GM12878 (cell line): ENCODE results near the gene SLC25A48. TPM values are rescaled to one million over a fixed set of nuclear protein-coding genes. Genes with fewer than 3 reads are reported as not detected.

Experiments used
- ATAC-seq: fragments of 200-7000 bp; cut with Tn5 transposase; 3 replicates; pipeline ENCODE4 v1.9.1; 2020; ENCODE audit warnings: mild to moderate bottlenecking, moderate library complexity
- BruUV-seq: library from RNA; stranded (reverse); fragments of 400-500 nt; replicated peaks from 2 replicates; lab custom pipeline; 2021; lab: Mats Ljungman, UMichigan
- CTCF ChIA-PET: fragments of 300-600 bp; sonication (Branson Sonifier 250); formaldehyde crosslinking; extraction: SDS; loops from one replicate; lab custom pipeline; 2021; ENCODE audit warnings: inconsistent platforms; lab: Yijun Ruan, JAX
- POLR2A ChIA-PET: fragments of 350-600 bp; formaldehyde crosslinking; extraction: SDS; loops from one replicate; lab custom pipeline; 2021; ENCODE audit warnings: inconsistent platforms; lab: Charles Lee
- RAD21 ChIA-PET: fragments of 300-600 bp; sonication (Branson Sonifier 250); formaldehyde crosslinking; loops from one replicate; lab custom pipeline; 2023; ENCODE audit warnings: antibody characterized with exemption; ENCODE audit not compliant: unreplicated experiment; lab: Charles Lee
- SMC1A ChIA-PET: fragments of 300-600 bp; sonication (Branson Sonifier 250); formaldehyde crosslinking; loops from one replicate; lab custom pipeline; 2023; ENCODE audit not compliant: unreplicated experiment, uncharacterized antibody; lab: Charles Lee
- DNase-seq: peaks from one replicate; pipeline ENCODE4 v3.0.0-alpha.2; 2011; ENCODE audit warnings: low read depth, low spot score
- FAIRE-seq: peaks from 3 replicates; lab custom pipeline; 2011; peaks lifted over from hg19 to GRCh38; lab: Jason Lieb, UNC
- H2AFZ ChIP-seq: 2 replicates; pipeline ENCODE4 v1.6.0; 2011; ENCODE audit warnings: low read depth, low read length, control low read depth; ENCODE audit not compliant: control insufficient read depth
- H3K27ac ChIP-seq: 2 replicates; pipeline ENCODE4 v1.5.1; 2011; ENCODE audit warnings: control low read depth; ENCODE audit not compliant: control insufficient read depth, insufficient read depth
- H3K27me3 ChIP-seq, 2 experiments: replicated peaks in 1 of 2; 2 replicates each; pipeline versions ENCODE4 v1.6.0 to v1.6.1; 2011; ENCODE audit warnings: low read length in 1 of 2; ENCODE audit not compliant: control insufficient read depth in 2 of 2, insufficient read depth in 2 of 2
- H3K36me3 ChIP-seq, 2 experiments: 2 replicates each; pipeline ENCODE4 v1.5.1; 2011; ENCODE audit warnings: low read length in 1 of 2; ENCODE audit not compliant: control insufficient read depth in 2 of 2, insufficient read depth in 2 of 2
- H3K4me1 ChIP-seq: 2 replicates; pipeline ENCODE4 v1.6.1; 2011; ENCODE audit warnings: mild to moderate bottlenecking, low read length, moderate library complexity, mixed read lengths; ENCODE audit not compliant: control insufficient read depth, insufficient read depth
- H3K4me2 ChIP-seq: 2 replicates; pipeline ENCODE4 v1.6.0; 2011; ENCODE audit warnings: control low read depth; ENCODE audit not compliant: control insufficient read depth, insufficient read depth
- H3K4me3 ChIP-seq: fragments of 200-600 bp; sonication (generic); 2 replicates; pipeline ENCODE4 v1.5.1; 2016
- H3K79me2 ChIP-seq: 2 replicates; pipeline ENCODE4 v1.6.0; 2011; ENCODE audit warnings: low read length; ENCODE audit not compliant: control insufficient read depth, insufficient read depth
- H3K9ac ChIP-seq: 2 replicates; pipeline ENCODE4 v1.8.0; 2011; ENCODE audit warnings: low read length, control low read depth, mixed read lengths; ENCODE audit not compliant: control insufficient read depth, insufficient read depth
- H3K9me3 ChIP-seq: replicated peaks from 3 replicates; pipeline ENCODE4 v1.5.1; 2011; ENCODE audit warnings: mild to moderate bottlenecking, low read length; ENCODE audit not compliant: control insufficient read depth, insufficient read depth
- H4K20me1 ChIP-seq: 2 replicates; pipeline ENCODE4 v1.6.0; 2011; ENCODE audit not compliant: control insufficient read depth, insufficient read depth
- CEBPB ChIP-seq, 2 experiments: fragments of 150-350 bp in 1 of 2; IDR thresholded peaks; 2 replicates each; pipeline ENCODE4 v1.6.1; 2012 to 2014; ENCODE audit warnings: low read depth in 2 of 2, low read length in 2 of 2, borderline replicate concordance in 1 of 2, inconsistent platforms in 1 of 2
- ESRRA ChIP-seq: IDR thresholded peaks from 2 replicates; pipeline ENCODE4 v1.6.1; 2012; ENCODE audit warnings: mild to moderate bottlenecking, low read length, improper control_type of control experiment
- FOS ChIP-seq: IDR thresholded peaks from 3 replicates; pipeline ENCODE4 v1.6.1; 2011; ENCODE audit warnings: borderline replicate concordance; ENCODE audit not compliant: insufficient read length; ENCODE audit errors: extremely low read depth
- PAX8 ChIP-seq: fragments of 450-650 bp; IDR thresholded peaks from 2 replicates; pipeline ENCODE4 v1.6.1; 2017; ENCODE audit warnings: mild to moderate bottlenecking, moderate library complexity
- POLR2AphosphoS5 ChIP-seq: IDR thresholded peaks from 2 replicates; pipeline ENCODE4 v1.6.1; 2011; ENCODE audit warnings: mild to moderate bottlenecking, low read length, inconsistent platforms
- RELA ChIP-seq: fragments of 450-650 bp; IDR thresholded peaks from 2 replicates; pipeline ENCODE4 v1.8.0; 2014; ENCODE audit warnings: borderline replicate concordance; ENCODE audit not compliant: partially characterized antibody
- SKIL ChIP-seq: fragments of 450-650 bp; IDR thresholded peaks from 2 replicates; pipeline ENCODE4 v1.6.1; 2017; ENCODE audit warnings: mild to moderate bottlenecking, low read depth, inconsistent platforms; ENCODE audit not compliant: poor library complexity, severe bottlenecking
- SMC3 ChIP-seq: IDR thresholded peaks from 2 replicates; pipeline ENCODE4 v1.6.1; 2011; ENCODE audit warnings: low read length, improper control_type of control experiment, borderline replicate concordance
- TCF3 ChIP-seq: IDR thresholded peaks from 2 replicates; pipeline ENCODE4 v1.6.1; 2012; ENCODE audit warnings: low read depth, mild to moderate bottlenecking, low read length, borderline replicate concordance; ENCODE audit not compliant: insufficient read depth
- TCF7 ChIP-seq: IDR thresholded peaks from 2 replicates; pipeline ENCODE4 v1.6.1; 2014; ENCODE audit warnings: antibody characterized with exemption, borderline replicate concordance
- WRNIP1 ChIP-seq: IDR thresholded peaks from 2 replicates; pipeline ENCODE4 v1.6.1; 2011; ENCODE audit warnings: low read depth, low read length, improper control_type of control experiment, borderline replicate concordance
- YBX1 ChIP-seq: fragments of 450-650 bp; IDR thresholded peaks from 2 replicates; pipeline ENCODE4 v1.6.1; 2016; ENCODE audit warnings: antibody characterized with exemption
- ZNF24 ChIP-seq: fragments of 450-650 bp; IDR thresholded peaks from 2 replicates; pipeline ENCODE4 v1.6.1; 2017; ENCODE audit warnings: antibody characterized with exemption, mild to moderate bottlenecking
- WGBS: methylation state at CpG from one replicate; pipeline ENCODE4 v1.1.6; 2016; ENCODE audit warnings: low lambda C conversion rate; ENCODE audit not compliant: insufficient replicate concordance, insufficient coverage; ENCODE audit errors: missing lambda C conversion rate; 5-methylcytosine and 5-hydroxymethylcytosine counted together
- in situ Hi-C: fragments of 300-500 bp; cut with MboI; formaldehyde crosslinking; loops from 9 replicates; pipeline ENCODE4 v1.14.3; 2018; ENCODE audit warnings: mixed read lengths
- intact Hi-C: fragments of 100-400 bp; cut with micrococcal nuclease; formaldehyde crosslinking; loops from one replicate; pipeline ENCODE4 v1.14.2; 2022; ENCODE audit not compliant: unreplicated experiment
- polyA plus RNA-seq, 11 experiments: library from polyadenylated mRNA; depleted of rRNA in 4 of 11; unstranded in 6 of 11; stranded (reverse) in 5 of 11; fragments of >200 nt; fragmentation: Nextera tagmentation in 4 of 11; fragmentation: Illumina TruSeq in 1 of 11; extraction: Ambion mirVana in 4 of 11; extraction: Trizol in 1 of 11; gene quantifications; 1 replicate in 1 of 11; 2 replicates in 10 of 11; pipeline versions ENCODE4 v1.2.1 to v1.2.3, GENCODE V29; 2011 to 2016; ENCODE audit warnings: inconsistent platforms in 2 of 11, missing spikeins in 2 of 11, low read depth in 1 of 11
- total RNA-seq, 4 experiments: library from RNA; depleted of rRNA in 3 of 4; stranded (reverse); fragments of >200 nt in 3 of 4; fragmentation: Illumina TruSeq in 1 of 4; extraction: Trizol in 1 of 4; gene quantifications; 2 replicates each; pipeline versions ENCODE4 v1.2.1 to v1.2.3, GENCODE V29; 2013 to 2021
- TF ChIP-seq, protein P1 (sequence below): IDR thresholded peaks from 2 replicates; pipeline ENCODE4 v1.6.1; 2012; ENCODE audit warnings: low read depth, low read length, improper control_type of control experiment
- TF ChIP-seq, protein P2 (sequence below): fragments of 450-650 bp; IDR thresholded peaks from 2 replicates; pipeline ENCODE4 v1.6.1; 2017; ENCODE audit warnings: borderline replicate concordance
- TF ChIP-seq, protein P3 (sequence below): fragments of 450-650 bp; IDR thresholded peaks from 2 replicates; pipeline ENCODE4 v1.6.1; 2017; ENCODE audit warnings: mild to moderate bottlenecking, moderate library complexity

SLC25A48 gene
- total and polyA plus RNA-seq, 10 of the 15 experiments (the other 5 are each of a cell fraction or from before 2014, with no cell fraction given): 0.06 TPM; not detected in 9

DNA sequence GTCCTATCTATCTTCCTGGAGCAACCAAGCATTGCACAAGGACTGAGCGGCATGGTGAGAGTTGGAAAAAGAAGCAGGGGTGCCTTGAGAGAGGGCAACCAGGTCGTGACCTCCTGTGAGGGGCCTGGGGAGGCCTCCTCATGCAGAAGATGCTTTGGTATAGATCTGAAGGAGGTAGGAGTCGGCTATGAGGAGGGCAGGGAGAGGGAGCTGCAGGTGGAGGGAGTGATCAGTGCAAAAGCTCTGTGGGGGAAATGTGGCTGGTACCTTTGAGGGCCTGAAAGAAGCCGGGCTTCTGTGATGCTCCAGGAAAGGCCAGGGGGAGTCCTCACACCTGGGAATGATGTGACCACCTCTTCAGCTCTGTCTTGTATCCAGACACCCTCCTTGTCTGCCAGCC, 3.6 kb upstream of the SLC25A48 start:
- ChIA-PET CTCF (interaction anchor here (0.6 to 2.9 kb wide), 10 partner anchors 12 to 373 kb away, joined by 3 to 40 read pairs (median 4); no protein-coding TSS in a partner anchor), SMC1A (interaction anchor here (1.1 to 1.2 kb wide), 2 partner anchors 8 to 270 kb away, joined by 3 to 5 read pairs; no protein-coding TSS in a partner anchor), POLR2A (no interaction called here), RAD21 (interaction anchor here (1.3 to 2.0 kb wide), 2 partner anchors 264 to 269 kb away, joined by 3 to 26 read pairs; no protein-coding TSS in a partner anchor)
- H3K79me2 ChIP-seq: no peaks in the 10 kb centered on the region
- DNase-seq: no peak
- H2AFZ ChIP-seq: no peak overlapping the region
- H3K36me3 ChIP-seq: no peaks in the 10 kb centered on the region
- intact Hi-C loops (loop anchor here (1.0 kb wide), 2 partner anchors 270 to 365 kb away; no protein-coding TSS in a partner anchor), in situ Hi-C loops (loop anchor here (5.0 kb wide), 2 partner anchors 274 to 369 kb away; no protein-coding TSS in a partner anchor)
- no peaks in the 10 kb centered on the region for H3K4me1 ChIP-seq
- WGBS: 9% methylated on average over 4 of the region's 4 CpGs
- ATAC-seq: no peak
- no peaks in the 10 kb centered on the region for H3K9me3 ChIP-seq
- FAIRE-seq: no peak
- BruUV-seq: no TSS peak
- no peak overlapping the region for H3K4me2 ChIP-seq
- H3K27me3 ChIP-seq: peaks cover 0 to 13% of the 10 kb centered on the region in 2 experiments; a peak in 2 of 4 replicates
- no peak overlapping the region for H3K9ac ChIP-seq
- H3K4me3 ChIP-seq: no peak overlapping the region
- H3K27ac ChIP-seq: no peak overlapping the region
- no peaks in the 10 kb centered on the region; the same call in 1 of the 2 replicates for H4K20me1 ChIP-seq
- TF ChIP-seq PAX8 (no peak), SMC3 (no peak), YBX1 (no peak), SKIL (no peak), ZNF24 (no peak), ESRRA (no peak), FOS (no peak), TCF7 (no peak), POLR2AphosphoS5 (no peak), WRNIP1 (no peak), CEBPB (IDR thresholded peaks at IDR 0.05; ENCODE audit: borderline replicate concordance in 1 of 2, low read depth in 2 of 2, low read length in 2 of 2) (no peak), TCF3 (no peak), RELA (no peak)
- TF ChIP-seq, protein P1, sequence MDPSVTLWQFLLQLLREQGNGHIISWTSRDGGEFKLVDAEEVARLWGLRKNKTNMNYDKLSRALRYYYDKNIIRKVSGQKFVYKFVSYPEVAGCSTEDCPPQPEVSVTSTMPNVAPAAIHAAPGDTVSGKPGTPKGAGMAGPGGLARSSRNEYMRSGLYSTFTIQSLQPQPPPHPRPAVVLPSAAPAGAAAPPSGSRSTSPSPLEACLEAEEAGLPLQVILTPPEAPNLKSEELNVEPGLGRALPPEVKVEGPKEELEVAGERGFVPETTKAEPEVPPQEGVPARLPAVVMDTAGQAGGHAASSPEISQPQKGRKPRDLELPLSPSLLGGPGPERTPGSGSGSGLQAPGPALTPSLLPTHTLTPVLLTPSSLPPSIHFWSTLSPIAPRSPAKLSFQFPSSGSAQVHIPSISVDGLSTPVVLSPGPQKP: no peak
- TF ChIP-seq, protein P2, sequence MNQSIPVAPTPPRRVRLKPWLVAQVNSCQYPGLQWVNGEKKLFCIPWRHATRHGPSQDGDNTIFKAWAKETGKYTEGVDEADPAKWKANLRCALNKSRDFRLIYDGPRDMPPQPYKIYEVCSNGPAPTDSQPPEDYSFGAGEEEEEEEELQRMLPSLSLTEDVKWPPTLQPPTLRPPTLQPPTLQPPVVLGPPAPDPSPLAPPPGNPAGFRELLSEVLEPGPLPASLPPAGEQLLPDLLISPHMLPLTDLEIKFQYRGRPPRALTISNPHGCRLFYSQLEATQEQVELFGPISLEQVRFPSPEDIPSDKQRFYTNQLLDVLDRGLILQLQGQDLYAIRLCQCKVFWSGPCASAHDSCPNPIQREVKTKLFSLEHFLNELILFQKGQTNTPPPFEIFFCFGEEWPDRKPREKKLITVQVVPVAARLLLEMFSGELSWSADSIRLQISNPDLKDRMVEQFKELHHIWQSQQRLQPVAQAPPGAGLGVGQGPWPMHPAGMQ: no peak
- TF ChIP-seq, protein P3, sequence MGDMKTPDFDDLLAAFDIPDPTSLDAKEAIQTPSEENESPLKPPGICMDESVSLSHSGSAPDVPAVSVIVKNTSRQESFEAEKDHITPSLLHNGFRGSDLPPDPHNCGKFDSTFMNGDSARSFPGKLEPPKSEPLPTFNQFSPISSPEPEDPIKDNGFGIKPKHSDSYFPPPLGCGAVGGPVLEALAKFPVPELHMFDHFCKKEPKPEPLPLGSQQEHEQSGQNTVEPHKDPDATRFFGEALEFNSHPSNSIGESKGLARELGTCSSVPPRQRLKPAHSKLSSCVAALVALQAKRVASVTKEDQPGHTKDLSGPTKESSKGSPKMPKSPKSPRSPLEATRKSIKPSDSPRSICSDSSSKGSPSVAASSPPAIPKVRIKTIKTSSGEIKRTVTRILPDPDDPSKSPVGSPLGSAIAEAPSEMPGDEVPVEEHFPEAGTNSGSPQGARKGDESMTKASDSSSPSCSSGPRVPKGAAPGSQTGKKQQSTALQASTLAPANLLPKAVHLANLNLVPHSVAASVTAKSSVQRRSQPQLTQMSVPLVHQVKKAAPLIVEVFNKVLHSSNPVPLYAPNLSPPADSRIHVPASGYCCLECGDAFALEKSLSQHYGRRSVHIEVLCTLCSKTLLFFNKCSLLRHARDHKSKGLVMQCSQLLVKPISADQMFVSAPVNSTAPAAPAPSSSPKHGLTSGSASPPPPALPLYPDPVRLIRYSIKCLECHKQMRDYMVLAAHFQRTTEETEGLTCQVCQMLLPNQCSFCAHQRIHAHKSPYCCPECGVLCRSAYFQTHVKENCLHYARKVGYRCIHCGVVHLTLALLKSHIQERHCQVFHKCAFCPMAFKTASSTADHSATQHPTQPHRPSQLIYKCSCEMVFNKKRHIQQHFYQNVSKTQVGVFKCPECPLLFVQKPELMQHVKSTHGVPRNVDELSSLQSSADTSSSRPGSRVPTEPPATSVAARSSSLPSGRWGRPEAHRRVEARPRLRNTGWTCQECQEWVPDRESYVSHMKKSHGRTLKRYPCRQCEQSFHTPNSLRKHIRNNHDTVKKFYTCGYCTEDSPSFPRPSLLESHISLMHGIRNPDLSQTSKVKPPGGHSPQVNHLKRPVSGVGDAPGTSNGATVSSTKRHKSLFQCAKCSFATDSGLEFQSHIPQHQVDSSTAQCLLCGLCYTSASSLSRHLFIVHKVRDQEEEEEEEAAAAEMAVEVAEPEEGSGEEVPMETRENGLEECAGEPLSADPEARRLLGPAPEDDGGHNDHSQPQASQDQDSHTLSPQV: no peak
